ENCODE measurements around the gene FBXL5. TPM values are rescaled to one million over a fixed set of nuclear protein-coding genes. Genes with fewer than 3 reads are reported as not detected.

FBXL5 gene
- total and polyA plus RNA-seq, 2 of the 13 experiments (the other 11 are each of a cell fraction or from before 2014, with no cell fraction given): 17.4 to 45.3 TPM

- no peak for TF ChIP-seq HMGXB3 (CRISPR knock-in tag; IDR thresholded peaks at IDR 0.05; ENCODE audit: borderline replicate concordance)
- TF ChIP-seq NFIC (IDR thresholded peaks at IDR 0.05; ENCODE audit: low read length): no peak
- no peak; the same call in 1 of the 2 replicates for TF ChIP-seq ZNF879 (CRISPR knock-in tag; IDR thresholded peaks at IDR 0.05)
- 0 out of 2 replicates have a peak, but pooled peaks have one; percentile 33 for TF ChIP-seq ZNF331 (CRISPR knock-in tag; IDR thresholded peaks at IDR 0.05)
- no peak for TF ChIP-seq MLLT10 (CRISPR knock-in tag; IDR thresholded peaks at IDR 0.05)
- peak; percentile 93 for TF ChIP-seq ZFP36L1 (CRISPR knock-in tag; IDR thresholded peaks at IDR 0.05)
- TF ChIP-seq ARNT (IDR thresholded peaks at IDR 0.05): no peak
- TF ChIP-seq ASH2L (IDR thresholded peaks at IDR 0.05; ENCODE audit: insufficient read length, low read depth, low read length): peak; percentile 93
- TF ChIP-seq HDAC2 (CRISPR knock-in tag; IDR thresholded peaks at IDR 0.05): peak; percentile 47; the same call in 1 of the 2 replicates
- TF ChIP-seq ZNF703 (CRISPR knock-in tag; IDR thresholded peaks at IDR 0.05; ENCODE audit: borderline replicate concordance): no peak; the same call in 1 of the 2 replicates
- TF ChIP-seq TBX2 (CRISPR knock-in tag; IDR thresholded peaks at IDR 0.05; ENCODE audit: borderline replicate concordance): peak; percentile 87
- peak; percentile 68; the same call in 1 of the 2 replicates for TF ChIP-seq RELA (CRISPR knock-in tag; IDR thresholded peaks at IDR 0.05)
- TF ChIP-seq HDAC1 (CRISPR knock-in tag; IDR thresholded peaks at IDR 0.05): peak; percentile 94
- TF ChIP-seq ETV5 (CRISPR knock-in tag; IDR thresholded peaks at IDR 0.05; ENCODE audit: borderline replicate concordance): peak; percentile 91
- TF ChIP-seq IKZF4 (CRISPR knock-in tag; IDR thresholded peaks at IDR 0.05; ENCODE audit: borderline replicate concordance, low read depth, not compliant biosample characterization): peak; percentile 23
- 0 out of 2 replicates have a peak, but pooled peaks have one; percentile 32 for TF ChIP-seq ATF1 (CRISPR knock-in tag; IDR thresholded peaks at IDR 0.05)
- no peak for TF ChIP-seq RNF2 (conservative IDR thresholded peaks at IDR 0.05; ENCODE audit: low read depth)
- peak; percentile 96 for TF ChIP-seq ZNF572 (CRISPR knock-in tag; IDR thresholded peaks at IDR 0.05)
- TF ChIP-seq FIP1L1 (IDR thresholded peaks at IDR 0.05; ENCODE audit: borderline replicate concordance, insufficient read depth, low read depth, low read length): no peak; the same call in 1 of the 2 replicates
- TF ChIP-seq ZBTB2 (CRISPR knock-in tag; IDR thresholded peaks at IDR 0.05; ENCODE audit: low read depth): no peak
- no peak; the same call in 1 of the 2 replicates for TF ChIP-seq REXO4 (CRISPR knock-in tag; IDR thresholded peaks at IDR 0.05; ENCODE audit: borderline replicate concordance)
- no peak; the same call in 1 of the 2 replicates for TF ChIP-seq HNRNPL (IDR thresholded peaks at IDR 0.05; ENCODE audit: low read depth, low read length)
- peak; percentile 78 for TF ChIP-seq ZBTB38 (CRISPR knock-in tag; IDR thresholded peaks at IDR 0.05)
- no peak; the same call in 1 of the 2 replicates for TF ChIP-seq ZNF180 (CRISPR knock-in tag; IDR thresholded peaks at IDR 0.05; ENCODE audit: borderline replicate concordance, low read depth)
- peak; percentile 85; the same call in 1 of the 2 replicates for TF ChIP-seq BORCS8-MEF2B (CRISPR knock-in tag; IDR thresholded peaks at IDR 0.05)
Measured at GRCh38 chr4:15681372-15682241, 26.4 kb upstream of the FBXL5 start, which contains the start of gene FAM200B (continued).
